ENCODE data around the gene LRP1B.

Gene LRP1B

DNA sequence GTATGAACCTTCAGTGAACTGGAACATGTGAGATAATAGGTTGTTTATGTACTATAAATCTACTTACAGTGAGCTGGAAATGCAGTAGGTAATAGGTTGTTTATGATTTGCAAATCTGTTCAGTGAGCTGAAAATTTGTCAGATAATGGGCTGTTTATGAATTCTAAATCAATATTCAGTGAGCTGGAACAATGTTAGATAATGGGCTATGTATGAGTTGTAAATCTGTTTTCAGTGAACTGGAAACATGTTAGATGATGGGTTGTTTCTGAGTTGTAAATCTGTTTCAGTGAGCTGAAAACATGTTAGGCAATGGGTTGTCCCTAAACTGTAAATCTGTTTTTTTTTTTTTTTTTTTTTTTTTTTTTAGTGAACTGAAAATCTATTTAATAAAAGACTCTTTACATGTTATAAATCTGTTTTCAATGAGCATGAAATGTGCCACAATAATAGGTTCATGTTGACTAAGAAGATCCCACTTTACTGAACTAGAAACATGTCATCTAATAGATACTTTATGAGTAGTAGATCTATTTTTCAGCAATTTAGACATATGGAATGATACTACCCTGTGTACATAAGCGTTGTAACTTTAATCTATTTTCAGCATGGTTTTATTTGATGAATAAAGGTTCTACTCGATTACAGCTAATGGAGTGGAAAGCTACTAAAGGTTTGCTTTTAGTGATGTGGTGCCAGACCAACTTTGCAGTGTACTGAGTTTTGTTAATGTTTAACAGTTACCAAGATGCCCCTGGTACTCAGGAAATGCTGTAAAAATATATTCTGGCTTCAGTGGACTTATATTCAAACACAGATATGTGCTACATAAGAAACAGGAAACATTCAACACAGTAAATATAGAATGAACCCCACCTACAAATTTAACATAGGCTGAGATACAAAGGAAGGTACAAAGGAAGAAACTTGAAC lies 1471.8 kb downstream of the LRP1B start:
- TF ChIP-seq ZFP30 (CRISPR knock-in tag; IDR thresholded peaks at IDR 0.05) (no peak), GLIS3 (CRISPR knock-in tag; IDR thresholded peaks at IDR 0.05) (no peak), TCF4 (CRISPR knock-in tag; IDR thresholded peaks at IDR 0.05; ENCODE audit: borderline replicate concordance) (no peak), TOX (CRISPR knock-in tag; IDR thresholded peaks at IDR 0.05; ENCODE audit: borderline replicate concordance) (no peak), ISL1 (CRISPR knock-in tag; IDR thresholded peaks at IDR 0.05) (no peak), ESRRG (CRISPR knock-in tag; IDR thresholded peaks at IDR 0.05) (no peak), SNAI2 (CRISPR knock-in tag; IDR thresholded peaks at IDR 0.05) (no peak), ARNTL (CRISPR knock-in tag; IDR thresholded peaks at IDR 0.05; ENCODE audit: borderline replicate concordance, low read depth) (no peak), ZFP3 (CRISPR knock-in tag; IDR thresholded peaks at IDR 0.05) (no peak), ZC3H10 (CRISPR knock-in tag; IDR thresholded peaks at IDR 0.05) (no peak), PPARA (CRISPR knock-in tag; IDR thresholded peaks at IDR 0.05; ENCODE audit: borderline replicate concordance) (no peak)
- TF ChIP-seq, protein P1, sequence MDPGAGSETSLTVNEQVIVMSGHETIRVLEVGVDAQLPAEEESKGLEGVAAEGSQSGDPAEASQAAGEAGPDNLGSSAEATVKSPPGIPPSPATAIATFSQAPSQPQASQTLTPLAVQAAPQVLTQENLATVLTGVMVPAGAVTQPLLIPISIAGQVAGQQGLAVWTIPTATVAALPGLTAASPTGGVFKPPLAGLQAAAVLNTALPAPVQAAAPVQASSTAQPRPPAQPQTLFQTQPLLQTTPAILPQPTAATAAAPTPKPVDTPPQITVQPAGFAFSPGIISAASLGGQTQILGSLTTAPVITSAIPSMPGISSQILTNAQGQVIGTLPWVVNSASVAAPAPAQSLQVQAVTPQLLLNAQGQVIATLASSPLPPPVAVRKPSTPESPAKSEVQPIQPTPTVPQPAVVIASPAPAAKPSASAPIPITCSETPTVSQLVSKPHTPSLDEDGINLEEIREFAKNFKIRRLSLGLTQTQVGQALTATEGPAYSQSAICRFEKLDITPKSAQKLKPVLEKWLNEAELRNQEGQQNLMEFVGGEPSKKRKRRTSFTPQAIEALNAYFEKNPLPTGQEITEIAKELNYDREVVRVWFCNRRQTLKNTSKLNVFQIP (CRISPR knock-in tag; IDR thresholded peaks at IDR 0.05; ENCODE audit: borderline replicate concordance, low read depth): no peak
- TF ChIP-seq, protein P2, sequence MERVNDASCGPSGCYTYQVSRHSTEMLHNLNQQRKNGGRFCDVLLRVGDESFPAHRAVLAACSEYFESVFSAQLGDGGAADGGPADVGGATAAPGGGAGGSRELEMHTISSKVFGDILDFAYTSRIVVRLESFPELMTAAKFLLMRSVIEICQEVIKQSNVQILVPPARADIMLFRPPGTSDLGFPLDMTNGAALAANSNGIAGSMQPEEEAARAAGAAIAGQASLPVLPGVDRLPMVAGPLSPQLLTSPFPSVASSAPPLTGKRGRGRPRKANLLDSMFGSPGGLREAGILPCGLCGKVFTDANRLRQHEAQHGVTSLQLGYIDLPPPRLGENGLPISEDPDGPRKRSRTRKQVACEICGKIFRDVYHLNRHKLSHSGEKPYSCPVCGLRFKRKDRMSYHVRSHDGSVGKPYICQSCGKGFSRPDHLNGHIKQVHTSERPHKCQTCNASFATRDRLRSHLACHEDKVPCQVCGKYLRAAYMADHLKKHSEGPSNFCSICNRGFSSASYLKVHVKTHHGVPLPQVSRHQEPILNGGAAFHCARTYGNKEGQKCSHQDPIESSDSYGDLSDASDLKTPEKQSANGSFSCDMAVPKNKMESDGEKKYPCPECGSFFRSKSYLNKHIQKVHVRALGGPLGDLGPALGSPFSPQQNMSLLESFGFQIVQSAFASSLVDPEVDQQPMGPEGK (CRISPR knock-in tag; IDR thresholded peaks at IDR 0.05; ENCODE audit: borderline replicate concordance): no peak
- TF ChIP-seq, protein P3, sequence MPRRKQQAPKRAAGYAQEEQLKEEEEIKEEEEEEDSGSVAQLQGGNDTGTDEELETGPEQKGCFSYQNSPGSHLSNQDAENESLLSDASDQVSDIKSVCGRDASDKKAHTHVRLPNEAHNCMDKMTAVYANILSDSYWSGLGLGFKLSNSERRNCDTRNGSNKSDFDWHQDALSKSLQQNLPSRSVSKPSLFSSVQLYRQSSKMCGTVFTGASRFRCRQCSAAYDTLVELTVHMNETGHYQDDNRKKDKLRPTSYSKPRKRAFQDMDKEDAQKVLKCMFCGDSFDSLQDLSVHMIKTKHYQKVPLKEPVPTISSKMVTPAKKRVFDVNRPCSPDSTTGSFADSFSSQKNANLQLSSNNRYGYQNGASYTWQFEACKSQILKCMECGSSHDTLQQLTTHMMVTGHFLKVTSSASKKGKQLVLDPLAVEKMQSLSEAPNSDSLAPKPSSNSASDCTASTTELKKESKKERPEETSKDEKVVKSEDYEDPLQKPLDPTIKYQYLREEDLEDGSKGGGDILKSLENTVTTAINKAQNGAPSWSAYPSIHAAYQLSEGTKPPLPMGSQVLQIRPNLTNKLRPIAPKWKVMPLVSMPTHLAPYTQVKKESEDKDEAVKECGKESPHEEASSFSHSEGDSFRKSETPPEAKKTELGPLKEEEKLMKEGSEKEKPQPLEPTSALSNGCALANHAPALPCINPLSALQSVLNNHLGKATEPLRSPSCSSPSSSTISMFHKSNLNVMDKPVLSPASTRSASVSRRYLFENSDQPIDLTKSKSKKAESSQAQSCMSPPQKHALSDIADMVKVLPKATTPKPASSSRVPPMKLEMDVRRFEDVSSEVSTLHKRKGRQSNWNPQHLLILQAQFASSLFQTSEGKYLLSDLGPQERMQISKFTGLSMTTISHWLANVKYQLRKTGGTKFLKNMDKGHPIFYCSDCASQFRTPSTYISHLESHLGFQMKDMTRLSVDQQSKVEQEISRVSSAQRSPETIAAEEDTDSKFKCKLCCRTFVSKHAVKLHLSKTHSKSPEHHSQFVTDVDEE (CRISPR knock-in tag; IDR thresholded peaks at IDR 0.05): no peak
- ATAC-seq: no peak

DNA sequence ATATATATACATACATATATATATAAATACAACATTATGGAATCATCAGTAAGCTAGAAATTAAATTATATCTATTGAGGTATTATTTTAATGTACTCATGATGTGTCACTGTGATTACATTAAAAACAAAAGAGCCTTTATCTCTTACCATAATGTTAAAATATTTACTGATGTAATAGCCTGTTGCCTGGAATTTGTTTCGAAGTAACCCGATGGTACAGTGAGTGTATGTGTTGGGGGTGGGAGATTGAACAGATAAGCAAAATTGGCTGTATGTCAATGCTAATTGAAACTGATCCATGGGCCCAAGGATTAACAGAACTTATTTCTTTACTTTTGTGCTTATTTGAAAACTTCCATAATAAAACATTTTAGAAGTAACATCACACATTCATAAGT lies 1473.2 kb downstream of the LRP1B start:
- no peak for ATAC-seq
- no peak for TF ChIP-seq PPARA (CRISPR knock-in tag; IDR thresholded peaks at IDR 0.05; ENCODE audit: borderline replicate concordance)
- peak; percentile 85 for TF ChIP-seq ISL1 (CRISPR knock-in tag; IDR thresholded peaks at IDR 0.05)
- TF ChIP-seq, protein P4, sequence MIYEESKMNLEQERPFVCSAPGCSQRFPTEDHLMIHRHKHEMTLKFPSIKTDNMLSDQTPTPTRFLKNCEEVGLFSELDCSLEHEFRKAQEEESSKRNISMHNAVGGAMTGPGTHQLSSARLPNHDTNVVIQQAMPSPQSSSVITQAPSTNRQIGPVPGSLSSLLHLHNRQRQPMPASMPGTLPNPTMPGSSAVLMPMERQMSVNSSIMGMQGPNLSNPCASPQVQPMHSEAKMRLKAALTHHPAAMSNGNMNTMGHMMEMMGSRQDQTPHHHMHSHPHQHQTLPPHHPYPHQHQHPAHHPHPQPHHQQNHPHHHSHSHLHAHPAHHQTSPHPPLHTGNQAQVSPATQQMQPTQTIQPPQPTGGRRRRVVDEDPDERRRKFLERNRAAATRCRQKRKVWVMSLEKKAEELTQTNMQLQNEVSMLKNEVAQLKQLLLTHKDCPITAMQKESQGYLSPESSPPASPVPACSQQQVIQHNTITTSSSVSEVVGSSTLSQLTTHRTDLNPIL (CRISPR knock-in tag; IDR thresholded peaks at IDR 0.05; ENCODE audit: low read depth): peak; percentile 66; the same call in 1 of the 2 replicates
- TF ChIP-seq RARB (CRISPR knock-in tag; IDR thresholded peaks at IDR 0.05): no peak
- no peak for TF ChIP-seq ZNF565 (CRISPR knock-in tag; conservative IDR thresholded peaks at IDR 0.05; ENCODE audit: low read depth)
- no peak; the same call in 1 of the 2 replicates for TF ChIP-seq ZNF8 (CRISPR knock-in tag; IDR thresholded peaks at IDR 0.05)
- TF ChIP-seq TOX (CRISPR knock-in tag; IDR thresholded peaks at IDR 0.05; ENCODE audit: borderline replicate concordance): no peak
- TF ChIP-seq ZFP3 (CRISPR knock-in tag; IDR thresholded peaks at IDR 0.05): no peak
- TF ChIP-seq, protein P1 (CRISPR knock-in tag; IDR thresholded peaks at IDR 0.05; ENCODE audit: borderline replicate concordance, low read depth): no peak
- TF ChIP-seq TCF4 (CRISPR knock-in tag; IDR thresholded peaks at IDR 0.05; ENCODE audit: borderline replicate concordance): no peak; the same call in 1 of the 2 replicates
- no peak for TF ChIP-seq BACH2 (CRISPR knock-in tag; IDR thresholded peaks at IDR 0.05; ENCODE audit: borderline replicate concordance)
- TF ChIP-seq ZFP30 (CRISPR knock-in tag; IDR thresholded peaks at IDR 0.05): no peak
- TF ChIP-seq CSDC2 (CRISPR knock-in tag; IDR thresholded peaks at IDR 0.05): no peak
- TF ChIP-seq, protein P2 (CRISPR knock-in tag; IDR thresholded peaks at IDR 0.05; ENCODE audit: borderline replicate concordance): peak; percentile 68; the same call in 1 of the 2 replicates

Measured in SK-N-SH treated with all-trans-retinoic acid at 6 μM for 48 hours (cell line).